K562 (cell line): ENCODE measurements around the gene DBP. TPM values are rescaled to one million over a fixed set of nuclear protein-coding genes. Genes with fewer than 3 reads are reported as not detected.

ENCODE experiments used
- ATAC-seq: fragments of 200-7000 bp; cut with Tn5 transposase; 3 replicates; pipeline ENCODE4 v1.9.1; 2020; ENCODE audit warnings: moderate library complexity
- BruUV-seq: library from RNA; stranded (reverse); fragments of 400-500 nt; replicated peaks from 2 replicates; lab custom pipeline; 2021; lab: Mats Ljungman, UMichigan
- CTCF ChIA-PET: fragments of 300-600 bp; formaldehyde crosslinking; extraction: SDS; loops from one replicate; lab custom pipeline; 2021; ENCODE audit warnings: low intra/inter-chr PET ratio; lab: Yijun Ruan, JAX
- POLR2A ChIA-PET: fragments of 300-600, 350-650 bp; sonication (Branson Sonifier 250); formaldehyde crosslinking; extraction: SDS; loops from one replicate; lab custom pipeline; 2021; ENCODE audit warnings: antibody characterized with exemption, inconsistent platforms; lab: Yijun Ruan, JAX
- DNase-seq, 4 experiments: peaks; one replicate each; pipeline versions ENCODE4 v3.0.0 to v3.0.0-alpha.2; 2011 to 2018; ENCODE audit warnings: low spot score in 3 of 4, mixed read lengths in 3 of 4; ENCODE audit errors: extremely low read depth in 1 of 4
- FAIRE-seq: peaks from 2 replicates; lab custom pipeline; 2011; peaks lifted over from hg19 to GRCh38; lab: Jason Lieb, UNC
- H2AFZ ChIP-seq: 2 replicates; pipeline ENCODE4 v1.6.0; 2011; ENCODE audit warnings: low read depth, low read length, control low read depth, inconsistent platforms
- H3K27ac ChIP-seq: fragments of 200-600 bp; 3 replicates; pipeline ENCODE4 v1.8.0; 2011; ENCODE audit warnings: low read depth, mild to moderate bottlenecking, control low read depth, inconsistent platforms, low read length, moderate library complexity, mixed read lengths; ENCODE audit errors: extremely low read depth
- H3K27me3 ChIP-seq, 2 experiments: fragments of 300-600 bp in 1 of 2; 2 replicates in 1 of 2; 3 replicates in 1 of 2; pipeline versions ENCODE4 v1.6.0 to v1.8.0; 2011; ENCODE audit warnings: inconsistent platforms in 2 of 2, low read length in 2 of 2, mild to moderate bottlenecking in 1 of 2, mixed read lengths in 1 of 2, moderate library complexity in 1 of 2; ENCODE audit not compliant: control insufficient read depth in 2 of 2, insufficient read depth in 2 of 2
- H3K36me3 ChIP-seq: fragments of 300-600 bp; 3 replicates; pipeline ENCODE4 v1.8.0; 2011; ENCODE audit warnings: mild to moderate bottlenecking, low read length, inconsistent platforms; ENCODE audit not compliant: control insufficient read depth, insufficient read depth
- H3K4me1 ChIP-seq, 2 experiments: fragments of 200-600 bp in 1 of 2; replicated peaks in 1 of 2; 2 replicates in 1 of 2; 3 replicates in 1 of 2; pipeline versions ENCODE4 v1.5.1 to v1.8.0; 2011; ENCODE audit warnings: inconsistent platforms in 2 of 2, low read length in 2 of 2, mild to moderate bottlenecking in 1 of 2, mixed read lengths in 1 of 2, moderate library complexity in 1 of 2; ENCODE audit not compliant: control insufficient read depth in 2 of 2, insufficient read depth in 2 of 2
- H3K4me2 ChIP-seq: 2 replicates; pipeline ENCODE4 v1.6.1; 2011; ENCODE audit warnings: low read length, control low read depth, inconsistent platforms, mixed read lengths; ENCODE audit not compliant: insufficient read depth
- H3K4me3 ChIP-seq: fragments of 200-600 bp; sonication (generic), shearing (Covaris generic); 2 replicates; pipeline ENCODE4 v1.5.1; 2016; ENCODE audit warnings: control low read depth, inconsistent platforms
- H3K79me2 ChIP-seq: fragments of 200-600 bp; 3 replicates; pipeline ENCODE4 v1.8.0; 2011; ENCODE audit warnings: low read length, inconsistent platforms; ENCODE audit not compliant: control insufficient read depth, insufficient read depth
- H3K9ac ChIP-seq, 2 experiments: 2 replicates each; pipeline versions ENCODE4 v1.6.0 to v1.6.1; 2011; ENCODE audit warnings: low read depth in 2 of 2, low read length in 2 of 2, control low read depth in 1 of 2, inconsistent platforms in 1 of 2, mild to moderate bottlenecking in 1 of 2, mixed read lengths in 1 of 2; ENCODE audit not compliant: insufficient read depth in 1 of 2
- H3K9me1 ChIP-seq: one replicate; pipeline ENCODE4 v1.6.0; 2011; ENCODE audit warnings: inconsistent platforms, mild to moderate bottlenecking, low read length, moderate library complexity; ENCODE audit not compliant: control insufficient read depth, insufficient read depth
- H3K9me3 ChIP-seq: replicated peaks from 2 replicates; pipeline ENCODE4 v1.5.1; 2011; ENCODE audit warnings: low read depth, low read length, inconsistent platforms; ENCODE audit not compliant: control insufficient read depth, insufficient read depth
- H4K20me1 ChIP-seq: replicated peaks from 2 replicates; pipeline ENCODE4 v1.6.1; 2011; ENCODE audit warnings: low read length, inconsistent platforms, mixed read lengths; ENCODE audit not compliant: control insufficient read depth, insufficient read depth
- BRD9 ChIP-seq: fragments of 450-650 bp; IDR thresholded peaks from 2 replicates; pipeline ENCODE4 v1.6.1; 2018; ENCODE audit warnings: low read depth; ENCODE audit not compliant: partially characterized antibody
- ETV1 ChIP-seq: fragments of 450-650 bp; conservative IDR thresholded peaks from 2 replicates; pipeline ENCODE4 v1.6.1; 2016; ENCODE audit warnings: missing genetic modification characterization, control low read depth, low read depth, missing compliant biosample characterization
- SMAD1 ChIP-seq: fragments of 150-350 bp; IDR thresholded peaks from 2 replicates; pipeline ENCODE4 v1.6.1; 2014; ENCODE audit warnings: low read length, low read depth; ENCODE audit not compliant: partially characterized antibody
- TARDBP ChIP-seq: fragments of 450-650 bp; IDR thresholded peaks from 2 replicates; pipeline ENCODE4 v1.6.1; 2016
- TFAP4 ChIP-seq: sonication (generic); formaldehyde crosslinking; IDR thresholded peaks from 2 replicates; pipeline ENCODE4 v1.8.0; 2022; ENCODE audit warnings: missing genetic modification reagents, mild to moderate bottlenecking, moderate library complexity, borderline replicate concordance
- ZNF121 ChIP-seq: sonication (generic); formaldehyde crosslinking; conservative IDR thresholded peaks from 2 replicates; pipeline ENCODE4 v1.8.0; 2022; ENCODE audit warnings: missing genetic modification reagents
- WGBS: fragments of 100-300 bp; shearing (Covaris generic); methylation state at CpG from one replicate; pipeline ENCODE4 v1.1.6; 2016; ENCODE audit warnings: low coverage, mixed read lengths; ENCODE audit not compliant: insufficient coverage; ENCODE audit errors: missing lambda C conversion rate; 5-methylcytosine and 5-hydroxymethylcytosine counted together
- in situ Hi-C: fragments of 300-500 bp; cut with MboI; formaldehyde crosslinking; loops from 4 replicates; pipeline ENCODE4 v1.15.0; 2018; ENCODE audit warnings: inconsistent platforms, mixed read lengths
- intact Hi-C: fragments of 100-400 bp; cut with micrococcal nuclease; formaldehyde crosslinking; loops from 2 replicates; pipeline ENCODE4 v1.14.2; 2022
- polyA plus RNA-seq, 8 experiments: library from polyadenylated mRNA; depleted of rRNA in 4 of 8; stranded (reverse) in 5 of 8; unstranded in 3 of 8; fragments of >200 nt; fragmentation: Nextera tagmentation in 2 of 8; fragmentation: Illumina TruSeq in 1 of 8; extraction: Ambion mirVana in 2 of 8; extraction: Trizol in 1 of 8; gene quantifications; 2 replicates each; pipeline versions ENCODE4 v1.2.1 to v1.2.3, GENCODE V29; 2011 to 2014; ENCODE audit warnings: inconsistent platforms in 1 of 8, missing spikeins in 1 of 8
- total RNA-seq, 7 experiments: library from RNA; depleted of rRNA in 6 of 7; stranded (reverse); fragments of >200 nt in 6 of 7; fragmentation: Illumina TruSeq in 2 of 7; extraction: Trizol in 2 of 7; gene quantifications; 2 replicates each; pipeline versions ENCODE4 v1.2.1 to v1.2.3, GENCODE V29; 2011 to 2021; ENCODE audit warnings: low replicate concordance in 1 of 7

Gene DBP
- total and polyA plus RNA-seq, 9 of the 15 experiments (the other 6 are each of a cell fraction or from before 2014, with no cell fraction given): 0.25 to 5.5 (median 1.8) TPM

GRCh38 chr19:48659768-48660167, 22.6 kb upstream of the DBP start (continued):
- TF ChIP-seq TARDBP (no peak), BRD9 (no peak), TFAP4 (no peak)

- POLR2A ChIA-PET: no interaction called here
- FAIRE-seq: no peak
- 74% methylated on average over 6 of the region's 6 CpGs for WGBS
- H3K4me1 ChIP-seq: peaks cover 18 to 30% of the 10 kb centered on the region in 2 experiments
- DNase-seq: no peak
- H3K9ac ChIP-seq: no peak overlapping the region
- H3K27ac ChIP-seq: no peak overlapping the region
- no peak for TF ChIP-seq SMAD1
- no peak for TF ChIP-seq ETV1
- peak; percentile 39 for TF ChIP-seq ZNF121 (CRISPR knock-in tag)
- no peak for ATAC-seq
- no peak overlapping the region for H2AFZ ChIP-seq
- H3K36me3 ChIP-seq: no peaks in the 10 kb centered on the region
- no peaks in the 10 kb centered on the region for H3K79me2 ChIP-seq
- no peaks in the 10 kb centered on the region for H3K9me1 ChIP-seq
- no peaks in the 10 kb centered on the region for H3K9me3 ChIP-seq
- intact Hi-C loops (no loop called here), in situ Hi-C loops (no loop called here)
- BruUV-seq: no TSS peak
- no peaks in the 10 kb centered on the region for H4K20me1 ChIP-seq
- H3K4me2 ChIP-seq: no peak overlapping the region
- H3K27me3 ChIP-seq: no peaks in the 10 kb centered on the region
- CTCF ChIA-PET: no interaction called here
- H3K4me3 ChIP-seq: no peak overlapping the region
These were observed 21.3 kb upstream of the DBP start for GRCh38 chr19:48658483-48658882.
